ENCODE measurements around the gene C1QL4.

Gene C1QL4

GRCh38 chr12:49305762-49306510, 31.1 kb downstream of the C1QL4 start:
- no peak for DNase-seq (ENCODE audit: low read depth in 3 of 3, low spot score in 1 of 3)

DNA sequence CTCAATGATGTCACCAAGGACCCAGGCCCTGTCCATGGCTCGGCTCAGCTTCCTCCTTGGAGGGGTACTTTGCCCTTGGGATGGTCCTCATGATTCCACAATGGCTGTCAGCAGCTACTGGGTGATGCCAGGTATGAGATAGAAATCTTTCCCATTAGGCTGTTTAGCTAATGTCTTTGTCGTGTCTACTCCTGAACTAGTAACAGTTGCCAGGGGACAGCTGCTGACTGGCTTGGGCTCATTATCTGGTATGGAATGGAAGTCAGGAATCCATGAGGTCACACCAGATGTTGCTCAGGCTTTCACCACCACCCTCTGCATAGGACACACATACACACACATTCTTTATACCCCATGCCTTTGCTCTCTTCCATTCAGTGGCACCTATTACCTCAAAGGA, 32.8 kb downstream of the C1QL4 start:
- no peak for DNase-seq (ENCODE audit: low read depth in 3 of 3, low spot score in 1 of 3)

DNA sequence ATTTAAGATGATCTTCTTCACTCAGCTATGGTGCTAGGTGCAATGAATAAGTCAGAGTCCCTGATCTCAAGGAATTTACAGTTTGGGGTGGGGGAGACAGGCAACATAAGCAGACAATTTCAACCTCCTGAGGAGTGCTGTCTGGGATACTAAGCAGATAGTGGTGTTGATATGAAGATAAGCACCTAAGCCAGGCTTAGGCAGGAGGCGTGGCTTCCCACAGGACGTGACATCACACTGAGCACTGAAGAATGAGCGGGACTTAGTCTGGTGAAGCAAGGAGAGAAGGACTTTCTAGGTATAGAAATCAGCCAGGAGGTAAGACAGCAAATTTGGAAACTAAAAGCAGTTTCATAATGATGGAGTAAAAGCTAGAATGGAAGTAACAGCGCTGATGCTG, 35.2 kb downstream of the C1QL4 start:
- DNase-seq (ENCODE audit: low read depth in 3 of 3, low spot score in 1 of 3): no peak

- DNase-seq (ENCODE audit: low read depth in 3 of 3, low spot score in 1 of 3): no peak
These were observed 38.8 kb downstream of the C1QL4 start for GRCh38 chr12:49298160-49298559.

GRCh38 chr12:49297695-49298060, 39.3 kb downstream of the C1QL4 start:
- DNase-seq (ENCODE audit: low read depth in 3 of 3, low spot score in 1 of 3): no peak

- DNase-seq (ENCODE audit: low read depth in 3 of 3, low spot score in 1 of 3): no peak
These were observed 39.9 kb downstream of the C1QL4 start for GRCh38 chr12:49296836-49297694.

DNA sequence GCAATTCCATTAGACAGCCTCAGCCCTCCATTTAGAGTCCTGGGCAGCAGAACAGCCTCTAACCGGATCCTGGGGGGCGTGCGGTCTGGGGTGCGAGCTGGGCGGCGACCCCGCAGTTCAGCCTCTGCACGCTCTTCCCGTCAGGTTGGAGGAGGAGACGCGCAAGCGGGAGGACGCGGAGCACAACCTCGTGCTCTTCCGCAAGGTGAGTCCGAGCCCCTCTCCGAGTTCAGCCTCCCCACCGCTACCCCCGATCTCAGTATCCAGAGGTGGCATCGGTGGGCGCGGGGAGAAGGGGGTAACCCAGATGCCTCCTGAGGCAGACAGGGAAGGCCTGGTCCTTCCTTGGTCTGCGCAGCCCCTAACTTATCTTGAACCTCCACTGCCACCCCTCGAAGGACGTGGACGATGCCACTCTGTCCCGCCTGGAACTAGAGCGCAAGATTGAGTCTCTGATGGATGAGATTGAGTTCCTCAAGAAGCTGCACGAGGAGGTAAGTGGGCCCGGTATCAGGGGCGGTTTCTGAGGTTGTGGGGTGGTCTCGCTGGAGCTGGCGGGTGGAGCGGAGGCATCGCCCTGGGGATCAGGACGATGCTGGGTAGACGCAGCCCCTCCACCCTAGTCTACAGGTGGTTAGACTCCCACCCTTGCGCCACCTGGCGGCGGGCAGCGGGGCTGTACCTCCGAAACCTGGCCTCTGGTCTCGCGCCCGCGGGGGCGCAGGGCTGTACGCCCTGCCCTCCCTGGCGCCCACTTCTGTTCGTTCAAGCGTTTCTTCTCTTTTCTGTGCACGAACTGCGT, 40.8 kb downstream of the C1QL4 start:
- peak in 2 of 3 donors; percentile 33 to 58 for DNase-seq (ENCODE audit: low read depth in 3 of 3, low spot score in 1 of 3)

DNA sequence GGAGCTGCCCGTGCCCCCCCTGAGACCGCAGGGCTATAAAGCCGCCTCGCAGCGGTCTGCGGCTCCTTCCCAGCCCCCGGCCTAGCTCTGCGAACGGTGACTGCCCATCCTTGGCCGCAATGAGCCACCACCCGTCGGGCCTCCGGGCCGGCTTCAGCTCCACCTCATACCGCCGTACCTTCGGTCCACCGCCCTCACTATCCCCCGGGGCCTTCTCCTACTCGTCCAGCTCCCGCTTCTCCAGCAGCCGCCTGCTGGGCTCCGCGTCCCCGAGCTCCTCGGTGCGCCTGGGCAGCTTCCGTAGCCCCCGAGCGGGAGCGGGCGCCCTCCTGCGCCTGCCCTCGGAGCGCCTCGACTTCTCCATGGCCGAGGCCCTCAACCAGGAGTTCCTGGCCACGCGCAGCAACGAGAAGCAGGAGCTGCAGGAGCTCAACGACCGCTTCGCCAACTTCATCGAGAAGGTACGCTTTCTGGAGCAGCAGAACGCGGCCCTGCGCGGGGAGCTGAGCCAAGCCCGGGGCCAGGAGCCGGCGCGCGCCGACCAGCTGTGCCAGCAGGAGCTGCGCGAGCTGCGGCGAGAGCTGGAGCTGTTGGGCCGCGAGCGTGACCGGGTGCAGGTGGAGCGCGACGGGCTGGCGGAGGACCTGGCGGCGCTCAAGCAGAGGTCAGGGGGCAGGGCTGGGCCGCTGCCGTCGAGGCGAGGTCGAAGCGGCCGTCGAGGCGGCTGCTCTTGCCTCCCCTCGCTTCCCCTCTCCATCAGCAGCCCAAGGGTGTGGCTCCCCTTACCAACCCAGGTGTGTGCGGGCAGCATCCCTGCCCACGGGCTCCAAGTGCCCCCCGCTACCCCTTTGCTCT, 41.7 kb downstream of the C1QL4 start, which contains the start of gene PRPH:
Gene PRPH (plus strand): TSS at position 66 of the 855 bp plus-strand sequence. CDS start 54 bp downstream, at position 120.
- DNase-seq (ENCODE audit: low read depth in 3 of 3, low spot score in 1 of 3): peak in 1 of 3 donors; percentile 11

DNA sequence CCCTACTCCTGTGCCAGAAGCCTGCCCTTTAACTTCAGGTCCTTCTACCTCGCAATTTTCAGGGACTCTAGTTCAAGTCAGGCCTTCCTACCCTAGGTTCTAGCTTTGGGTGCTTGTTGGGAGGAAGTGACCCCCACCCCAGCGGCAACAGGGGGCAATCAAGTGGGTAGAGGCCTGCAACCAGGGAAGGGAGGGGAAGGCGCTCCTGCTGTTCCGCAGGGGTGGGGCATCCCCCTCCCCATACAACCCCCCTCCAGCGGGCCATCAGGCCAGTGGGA, 42.2 kb downstream of the C1QL4 start:
- DNase-seq (ENCODE audit: low read depth in 3 of 3, low spot score in 1 of 3): no peak

- DNase-seq (ENCODE audit: low read depth in 3 of 3, low spot score in 1 of 3): no peak
These were observed 42.7 kb downstream of the C1QL4 start for GRCh38 chr12:49294086-49294803.

- no peak for DNase-seq (ENCODE audit: low read depth in 3 of 3, low spot score in 1 of 3)
These were observed 43.7 kb downstream of the C1QL4 start for GRCh38 chr12:49293056-49293956.

GRCh38 chr12:49292729-49293055, 44.3 kb downstream of the C1QL4 start:
- no peak for DNase-seq (ENCODE audit: low read depth in 3 of 3, low spot score in 1 of 3)

DNA sequence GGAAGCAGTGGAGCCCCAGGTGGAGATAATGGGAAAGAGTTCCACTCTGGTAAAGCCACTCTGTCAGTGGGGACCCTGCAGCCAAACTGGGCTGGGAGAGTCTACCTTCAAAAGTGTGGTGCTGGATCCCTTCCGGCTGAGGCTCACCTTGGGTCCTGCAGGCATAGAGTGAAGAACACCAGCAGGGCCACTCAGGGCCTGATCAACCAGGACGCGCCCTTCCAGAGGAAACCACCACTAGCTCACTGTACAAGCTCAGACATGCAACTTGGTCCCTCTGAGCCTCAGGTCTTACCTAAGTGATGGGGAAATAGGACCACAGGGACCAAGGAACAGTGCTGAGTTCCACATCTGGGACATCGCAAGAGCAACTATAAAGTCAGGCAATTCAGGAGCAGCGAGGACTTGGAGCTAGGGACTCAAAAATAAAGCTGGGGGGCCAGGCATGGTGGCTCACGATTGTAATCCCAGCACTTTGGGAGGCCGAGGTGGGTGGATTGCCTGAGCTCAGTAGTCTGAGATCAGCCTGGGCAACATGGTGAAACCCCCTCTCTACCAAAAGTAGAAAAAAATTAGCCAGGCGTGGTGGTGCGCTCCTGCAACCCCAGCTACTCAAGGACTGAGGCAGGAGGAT, 47.9 kb downstream of the C1QL4 start:
- DNase-seq (ENCODE audit: low read depth in 3 of 3, low spot score in 1 of 3): no peak

DNA sequence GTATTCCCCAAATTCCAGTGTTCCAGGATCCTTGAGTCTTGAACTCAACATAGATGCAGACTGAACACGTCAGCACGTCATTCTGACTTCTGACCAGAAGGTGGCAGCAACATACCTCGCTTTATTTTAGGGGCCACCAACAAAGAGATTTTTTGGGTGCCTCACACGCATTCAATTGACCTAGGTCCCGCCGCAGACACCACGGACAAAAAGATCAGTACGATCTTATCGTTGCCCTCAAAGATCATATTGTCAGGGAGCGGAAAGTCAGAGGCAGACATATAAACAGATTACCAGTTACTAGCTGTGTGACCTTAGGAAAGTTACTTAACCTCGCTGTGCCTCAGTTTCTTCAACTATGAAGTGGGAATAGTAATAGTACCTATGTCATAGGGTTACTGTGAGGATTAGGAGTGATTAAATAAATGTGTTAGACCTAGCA, 48.6 kb downstream of the C1QL4 start:
- peak; percentile 32 to 49 (median 45) for DNase-seq (ENCODE audit: low read depth in 3 of 3, low spot score in 1 of 3)

DNA sequence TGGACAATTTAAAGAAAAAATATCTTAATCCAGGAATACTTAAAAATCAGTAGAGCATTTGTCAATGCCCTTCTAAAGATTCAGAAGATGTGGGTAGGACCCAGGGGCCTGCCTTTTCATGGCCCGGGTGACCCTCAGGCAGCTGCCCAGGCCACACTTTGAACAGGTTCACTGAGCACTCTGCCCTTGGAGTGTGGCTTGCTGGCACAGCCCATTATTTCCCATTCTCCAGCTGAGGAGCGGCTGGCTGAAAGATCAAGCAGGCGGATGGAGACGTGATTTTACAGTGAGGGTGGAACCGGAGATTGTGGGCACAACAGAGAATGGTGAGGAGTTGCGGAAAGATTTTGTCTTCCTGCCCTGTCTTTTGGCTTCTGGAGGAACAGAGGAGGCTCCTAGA, 49.1 kb downstream of the C1QL4 start:
- DNase-seq (ENCODE audit: low read depth in 3 of 3, low spot score in 1 of 3): no peak

DNA sequence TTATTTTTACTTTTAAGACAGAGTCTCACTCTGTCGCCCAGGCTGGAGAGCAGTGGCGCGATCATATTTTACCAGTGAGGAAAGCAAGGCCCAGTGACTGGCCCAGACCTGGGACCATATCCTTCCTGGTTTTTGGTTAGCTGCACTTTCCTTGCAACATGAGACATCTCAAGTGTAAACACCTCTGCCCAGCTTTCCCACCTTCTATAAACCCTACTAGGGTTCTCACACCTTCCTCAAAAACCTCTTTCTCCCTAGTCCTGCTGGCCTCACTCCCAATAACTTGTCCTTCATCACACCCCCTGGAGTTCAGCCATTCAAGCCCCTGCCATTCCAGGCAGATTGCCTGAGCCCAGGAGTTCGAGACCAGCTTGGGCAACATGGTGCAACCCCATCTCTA, 52.3 kb downstream of the C1QL4 start:
- no peak for DNase-seq (ENCODE audit: low read depth in 3 of 3, low spot score in 1 of 3)

- DNase-seq (ENCODE audit: low read depth in 3 of 3, low spot score in 1 of 3): no peak
These were observed 53.2 kb downstream of the C1QL4 start for GRCh38 chr12:49283541-49284429.

All from stimulated activated CD4-positive, alpha-beta T cell treated with anti-CD3 and anti-CD28 coated beads, TNF-alpha, amount 100 ng/mL, for 1 hour (primary cell).